MCF 10A (cell line): ENCODE measurements around the gene CSF1. TPM values are rescaled to one million over a fixed set of nuclear protein-coding genes. Genes with fewer than 3 reads are reported as not detected.

ENCODE experiments used
- BruUV-seq: library from RNA; stranded (reverse); fragments of 400-500 nt; replicated peaks from 2 replicates; lab custom pipeline; 2021; lab: Mats Ljungman, UMichigan
- CTCF ChIA-PET: fragments of 300-600 bp; sonication (Branson Sonifier 250); formaldehyde crosslinking; extraction: SDS; loops from one replicate; lab custom pipeline; 2021; ENCODE audit warnings: antibody characterized with exemption, inconsistent platforms; lab: Yijun Ruan, JAX
- POLR2A ChIA-PET: fragments of 300-600, 350-650 bp; sonication (Branson Sonifier 250); formaldehyde crosslinking; extraction: SDS; loops from one replicate; lab custom pipeline; 2020; ENCODE audit warnings: antibody characterized with exemption, inconsistent platforms; lab: Yijun Ruan, JAX
- DNase-seq: peaks from one replicate; pipeline ENCODE4 v3.0.0-alpha.2; 2018; ENCODE audit not compliant: unreplicated experiment
- H3K27ac Mint-ChIP-seq: one replicate; pipeline ENCODE4 v1.8.0; 2022; ENCODE audit warnings: mild to moderate bottlenecking, low read depth, mixed read lengths; ENCODE audit not compliant: unreplicated experiment
- H3K27me3 Mint-ChIP-seq: one replicate; pipeline ENCODE4 v1.8.0; 2022; ENCODE audit warnings: mixed read lengths; ENCODE audit not compliant: insufficient read depth, unreplicated experiment
- H3K36me3 Mint-ChIP-seq: one replicate; pipeline ENCODE4 v1.8.0; 2022; ENCODE audit warnings: mild to moderate bottlenecking, moderate library complexity, mixed read lengths; ENCODE audit not compliant: insufficient read depth, unreplicated experiment
- H3K4me1 Mint-ChIP-seq: one replicate; pipeline ENCODE4 v1.8.0; 2022; ENCODE audit warnings: mixed read lengths; ENCODE audit not compliant: insufficient read depth, unreplicated experiment
- H3K4me3 Mint-ChIP-seq: one replicate; pipeline ENCODE4 v1.8.0; 2022; ENCODE audit warnings: mild to moderate bottlenecking, moderate library complexity, mixed read lengths; ENCODE audit not compliant: unreplicated experiment
- H3K9me3 Mint-ChIP-seq: one replicate; pipeline ENCODE4 v1.8.0; 2022; ENCODE audit warnings: mixed read lengths; ENCODE audit not compliant: unreplicated experiment
- intact Hi-C: fragments of 100-400 bp; cut with micrococcal nuclease; formaldehyde crosslinking; loops from 2 replicates; pipeline ENCODE4 v1.14.1; 2022
- total RNA-seq: library from RNA; stranded (reverse); gene quantifications from 2 replicates; pipeline ENCODE4 v1.2.3, GENCODE V29; 2022
- TF ChIP-seq, protein P1 (sequence below): fragments of 200-600 bp; IDR thresholded peaks from one replicate; pipeline ENCODE4 v1.8.0; 2022; ENCODE audit warnings: antibody characterized with exemption, mild to moderate bottlenecking; ENCODE audit not compliant: unreplicated experiment

CSF1 gene
- total RNA-seq, 1 experiment from 2014 or later: 6.3 TPM

DNA sequence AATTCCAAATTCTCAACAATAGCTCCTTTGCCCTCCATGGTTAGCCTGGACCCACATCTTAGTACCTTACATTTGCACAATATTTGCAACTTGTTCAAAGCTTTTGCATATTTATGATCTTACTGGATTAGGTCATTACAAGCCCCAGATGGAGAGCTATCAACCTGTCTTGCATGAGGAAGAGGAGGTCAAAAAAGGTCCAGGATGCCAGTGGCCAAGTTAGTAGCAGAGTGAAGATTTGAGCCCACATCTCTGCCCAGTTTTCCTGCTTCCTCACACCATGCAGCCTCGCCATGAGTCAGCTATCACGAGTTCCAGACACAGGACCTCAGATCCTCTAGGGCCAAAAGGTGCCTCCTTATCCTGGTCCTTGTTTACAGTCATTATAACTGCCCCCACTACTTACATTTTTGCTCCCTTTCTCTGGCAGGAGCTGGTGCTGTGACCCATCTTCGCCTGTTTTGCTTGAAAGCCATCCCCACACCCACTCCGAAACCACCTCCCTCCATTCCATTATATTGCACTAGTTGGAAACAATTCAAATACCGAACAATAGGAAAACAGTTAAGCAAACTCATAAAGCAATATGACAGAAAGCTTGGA, 68.9 kb downstream of the CSF1 start:
- Mint-ChIP-seq H3K9me3 (no peaks in the 10 kb centered on the region), H3K27me3 (no peaks in the 10 kb centered on the region), H3K4me1 (peaks cover 42% of the 10 kb centered on the region), H3K36me3 (no peaks in the 10 kb centered on the region), H3K4me3 (peak overlapping the region; percentile 17), H3K27ac (peak overlapping the region; percentile 24)
- TF ChIP-seq, protein P1, sequence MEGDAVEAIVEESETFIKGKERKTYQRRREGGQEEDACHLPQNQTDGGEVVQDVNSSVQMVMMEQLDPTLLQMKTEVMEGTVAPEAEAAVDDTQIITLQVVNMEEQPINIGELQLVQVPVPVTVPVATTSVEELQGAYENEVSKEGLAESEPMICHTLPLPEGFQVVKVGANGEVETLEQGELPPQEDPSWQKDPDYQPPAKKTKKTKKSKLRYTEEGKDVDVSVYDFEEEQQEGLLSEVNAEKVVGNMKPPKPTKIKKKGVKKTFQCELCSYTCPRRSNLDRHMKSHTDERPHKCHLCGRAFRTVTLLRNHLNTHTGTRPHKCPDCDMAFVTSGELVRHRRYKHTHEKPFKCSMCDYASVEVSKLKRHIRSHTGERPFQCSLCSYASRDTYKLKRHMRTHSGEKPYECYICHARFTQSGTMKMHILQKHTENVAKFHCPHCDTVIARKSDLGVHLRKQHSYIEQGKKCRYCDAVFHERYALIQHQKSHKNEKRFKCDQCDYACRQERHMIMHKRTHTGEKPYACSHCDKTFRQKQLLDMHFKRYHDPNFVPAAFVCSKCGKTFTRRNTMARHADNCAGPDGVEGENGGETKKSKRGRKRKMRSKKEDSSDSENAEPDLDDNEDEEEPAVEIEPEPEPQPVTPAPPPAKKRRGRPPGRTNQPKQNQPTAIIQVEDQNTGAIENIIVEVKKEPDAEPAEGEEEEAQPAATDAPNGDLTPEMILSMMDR: no peak
- ChIA-PET POLR2A (interaction anchor here (1.0 to 4.0 kb wide), 6 partner anchors 192 to 431 kb away, joined by 3 to 22 read pairs (median 4); partner anchors contain the start of gene GNAI3), CTCF (interaction anchor here (0.6 to 18.3 kb wide), 14 partner anchors 9 to 560 kb away, joined by 3 to 969 read pairs (median 4); no protein-coding TSS in a partner anchor)
- BruUV-seq: no TSS peak
- intact Hi-C loops: loop anchor here (1.0 to 10.0 kb wide), 3 partner anchors 69 to 202 kb away; partner anchors contain the start of gene CSF1
- DNase-seq: peak; percentile 76

Other genes with a start within 250 kb of the CSF1 start
- gene GSTM2, start 242.8 kb upstream of the CSF1 start, total RNA-seq: 0.70 and 1.4 TPM in 2 replicates
- gene GSTM1, start 223.0 kb upstream of the CSF1 start, total RNA-seq: not detected in 2 replicates
- gene GSTM5, start 198.6 kb upstream of the CSF1 start, total RNA-seq: not detected in 2 replicates
- gene GSTM3, start 169.8 kb upstream of the CSF1 start, total RNA-seq: not detected in 2 replicates
- gene EPS8L3, start 146.9 kb upstream of the CSF1 start, total RNA-seq: not detected in 2 replicates
- gene AHCYL1, start 73.9 kb downstream of the CSF1 start, total RNA-seq: 104 and 106 TPM in 2 replicates
- gene STRIP1, start 123.8 kb downstream of the CSF1 start, total RNA-seq: 35.6 and 40.6 TPM in 2 replicates
- gene ALX3, start 159.8 kb downstream of the CSF1 start, total RNA-seq: not detected in 2 replicates
- gene UBL4B, start 201.6 kb downstream of the CSF1 start, total RNA-seq: not detected in 2 replicates
- gene SLC6A17, start 239.6 kb downstream of the CSF1 start, total RNA-seq: 0.20 TPM in 1 of 2 replicates, not detected in the other